Breast epithelium (tissue), 3 donors: Measurements from ENCODE around the gene ATXN7L1.

Source experiments
- POLR2A ChIP-seq: fragments of 450-650 bp; IDR thresholded peaks from one replicate; pipeline ENCODE4 v1.6.1; 2016; ENCODE audit warnings: antibody characterized with exemption, mild to moderate bottlenecking, moderate library complexity
- POLR2AphosphoS5 ChIP-seq, 3 donors: sonication (generic); formaldehyde crosslinking; IDR thresholded peaks; one replicate each; pipeline ENCODE4 v1.6.1; 2017; ENCODE audit warnings: antibody characterized with exemption in 3 of 3
- TF ChIP-seq, protein P1 (sequence below), 3 donors: fragments of 450-650 bp; IDR thresholded peaks; one replicate each; pipeline ENCODE4 v1.5.1; 2016 to 2017; ENCODE audit warnings: antibody characterized with exemption in 3 of 3, mild to moderate bottlenecking in 3 of 3, moderate library complexity in 3 of 3

- TF ChIP-seq, protein P1, sequence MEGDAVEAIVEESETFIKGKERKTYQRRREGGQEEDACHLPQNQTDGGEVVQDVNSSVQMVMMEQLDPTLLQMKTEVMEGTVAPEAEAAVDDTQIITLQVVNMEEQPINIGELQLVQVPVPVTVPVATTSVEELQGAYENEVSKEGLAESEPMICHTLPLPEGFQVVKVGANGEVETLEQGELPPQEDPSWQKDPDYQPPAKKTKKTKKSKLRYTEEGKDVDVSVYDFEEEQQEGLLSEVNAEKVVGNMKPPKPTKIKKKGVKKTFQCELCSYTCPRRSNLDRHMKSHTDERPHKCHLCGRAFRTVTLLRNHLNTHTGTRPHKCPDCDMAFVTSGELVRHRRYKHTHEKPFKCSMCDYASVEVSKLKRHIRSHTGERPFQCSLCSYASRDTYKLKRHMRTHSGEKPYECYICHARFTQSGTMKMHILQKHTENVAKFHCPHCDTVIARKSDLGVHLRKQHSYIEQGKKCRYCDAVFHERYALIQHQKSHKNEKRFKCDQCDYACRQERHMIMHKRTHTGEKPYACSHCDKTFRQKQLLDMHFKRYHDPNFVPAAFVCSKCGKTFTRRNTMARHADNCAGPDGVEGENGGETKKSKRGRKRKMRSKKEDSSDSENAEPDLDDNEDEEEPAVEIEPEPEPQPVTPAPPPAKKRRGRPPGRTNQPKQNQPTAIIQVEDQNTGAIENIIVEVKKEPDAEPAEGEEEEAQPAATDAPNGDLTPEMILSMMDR (IDR thresholded peaks at IDR 0.05) = no peak
- TF ChIP-seq POLR2A (no peak), POLR2AphosphoS5 (IDR thresholded peaks at IDR 0.05) (no peak)
Observed at GRCh38 chr7:105860793-105861192, 15.6 kb downstream of the ATXN7L1 start.
